ENCODE data around the gene CASKIN2.
A peak's percentile ranks its signal among the peaks of the same experiment; 100 is the strongest.
"Not testable (repeated sequence)": the region's sequence is repeated elsewhere in the genome, so short reads cannot be mapped to it uniquely, and the experiment has no call there.

CASKIN2 gene

DNA sequence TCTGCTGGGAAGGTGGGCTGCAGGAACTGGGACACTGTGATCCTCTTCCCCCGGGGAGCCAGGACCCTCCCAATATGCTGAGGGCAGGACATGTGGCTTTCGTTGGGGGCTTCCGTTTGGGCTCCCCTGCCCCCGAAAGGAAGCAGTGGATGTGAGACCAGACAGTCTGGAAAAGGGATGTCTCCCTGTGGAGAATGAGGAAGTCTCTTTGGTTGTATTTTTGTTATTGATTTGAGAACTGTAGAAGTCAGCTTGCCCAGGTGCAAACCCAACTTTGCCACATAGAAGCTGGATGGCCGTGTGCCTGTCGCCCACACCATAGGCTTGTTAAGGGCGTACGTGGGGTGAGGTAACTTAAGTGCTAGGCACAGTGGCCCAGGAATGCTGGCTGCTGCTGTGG, 28.9 kb upstream of the CASKIN2 start:
- DNase-seq, result no peak

- DNase-seq, result no peak
Observed at GRCh38 chr17:75542728-75543336, 27.5 kb upstream of the CASKIN2 start.

DNA sequence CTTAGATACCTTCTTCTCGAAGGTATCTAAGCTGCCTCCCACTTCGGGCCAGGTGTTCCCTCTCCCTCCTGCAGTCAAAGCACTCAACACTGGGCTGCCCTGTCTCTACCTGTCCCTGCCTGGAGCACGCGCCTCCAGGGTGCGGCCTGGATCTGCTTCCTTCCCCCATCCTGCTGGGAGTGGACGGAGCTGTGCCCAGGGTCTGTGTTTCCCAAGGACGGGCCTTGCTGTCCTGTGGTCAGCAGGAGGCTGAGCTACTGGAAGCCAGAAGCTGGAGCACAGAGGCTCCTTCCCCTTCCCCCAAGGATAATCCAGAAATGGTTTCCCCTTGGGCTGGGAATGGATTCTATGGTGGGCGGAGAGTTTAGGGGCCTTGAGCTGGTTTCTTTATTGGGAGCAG, 26.9 kb upstream of the CASKIN2 start:
- DNase-seq, result no peak

- DNase-seq, result no peak
Observed at GRCh38 chr17:75540923-75541503, 25.7 kb upstream of the CASKIN2 start.

DNA sequence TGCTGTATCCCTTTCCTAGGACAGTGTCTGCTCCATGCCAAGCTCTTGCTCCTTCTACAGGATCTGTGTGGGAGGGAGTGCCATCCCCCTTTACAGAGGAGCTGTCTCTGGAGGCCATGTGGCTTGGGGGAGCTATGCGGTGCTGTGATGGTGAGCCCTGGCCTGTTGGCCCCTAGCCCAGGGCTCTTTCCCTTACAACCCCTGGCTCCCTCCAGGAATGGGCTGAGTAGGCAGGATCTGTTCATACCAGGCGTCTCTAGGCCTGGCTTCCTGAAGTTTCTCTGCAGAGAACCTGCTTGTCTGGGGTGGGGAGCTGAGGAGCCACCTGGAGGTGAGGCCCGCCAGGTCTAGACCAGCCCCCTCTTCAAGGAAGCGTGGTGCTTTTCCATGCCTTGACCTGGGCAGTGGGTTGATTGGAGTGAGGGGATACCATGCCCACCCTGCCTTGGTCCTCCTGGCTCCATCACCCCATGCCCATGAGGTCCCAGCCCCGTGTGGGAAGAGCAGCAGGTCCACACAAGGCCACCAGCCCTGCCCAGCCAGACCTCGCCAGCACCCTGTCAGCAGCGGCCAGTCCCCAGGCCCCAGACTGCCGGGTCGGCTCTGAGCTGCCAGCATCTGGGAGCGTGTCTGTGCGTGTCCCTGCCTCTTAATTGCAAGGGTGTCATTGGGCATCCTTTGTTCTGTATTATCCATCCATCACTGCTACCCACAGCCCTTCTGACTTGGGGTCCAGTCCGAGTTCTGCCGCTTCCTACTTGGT, 24.8 kb upstream of the CASKIN2 start:
- no peak for DNase-seq

DNA sequence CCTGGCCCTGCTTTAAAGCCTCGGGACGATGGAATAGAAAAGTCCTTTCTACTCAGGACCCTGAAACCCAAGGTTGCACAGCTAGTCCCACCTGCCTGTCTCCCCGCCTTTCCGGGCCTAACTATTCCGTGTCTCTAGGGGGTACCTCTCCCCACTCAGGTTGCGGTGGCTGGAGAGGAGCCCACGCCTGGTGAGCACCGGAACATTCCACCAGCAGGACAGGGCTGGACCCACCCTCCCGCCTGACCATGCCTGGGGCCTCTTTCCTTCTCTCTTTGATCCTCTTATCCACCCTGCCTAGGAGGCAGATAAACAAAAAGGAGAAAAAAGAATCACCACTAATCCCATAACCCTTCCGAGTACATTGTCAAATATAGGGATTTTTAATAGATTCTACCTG, 21.0 kb upstream of the CASKIN2 start:
- no peak for DNase-seq

DNA sequence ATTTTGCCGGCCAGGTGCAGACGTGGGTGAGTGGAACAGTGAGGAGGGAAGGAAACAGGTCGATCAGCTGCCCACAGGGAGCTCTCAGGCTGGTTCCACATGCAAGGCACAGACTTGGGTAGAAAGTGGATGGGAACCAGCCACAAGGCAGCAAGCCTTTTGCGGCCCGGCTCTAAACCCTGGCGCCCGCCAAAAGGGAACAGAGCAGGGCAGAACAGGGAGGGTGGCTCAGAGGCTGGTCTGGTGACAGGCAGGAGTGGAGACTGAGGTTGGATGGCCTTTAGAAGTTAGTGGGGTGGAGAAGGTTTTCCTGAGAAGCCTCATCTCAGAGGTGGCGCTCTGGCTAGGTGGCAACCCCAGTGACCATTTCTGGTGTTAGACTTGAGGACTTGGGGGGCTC, 20.5 kb upstream of the CASKIN2 start:
- DNase-seq, result no peak

DNA sequence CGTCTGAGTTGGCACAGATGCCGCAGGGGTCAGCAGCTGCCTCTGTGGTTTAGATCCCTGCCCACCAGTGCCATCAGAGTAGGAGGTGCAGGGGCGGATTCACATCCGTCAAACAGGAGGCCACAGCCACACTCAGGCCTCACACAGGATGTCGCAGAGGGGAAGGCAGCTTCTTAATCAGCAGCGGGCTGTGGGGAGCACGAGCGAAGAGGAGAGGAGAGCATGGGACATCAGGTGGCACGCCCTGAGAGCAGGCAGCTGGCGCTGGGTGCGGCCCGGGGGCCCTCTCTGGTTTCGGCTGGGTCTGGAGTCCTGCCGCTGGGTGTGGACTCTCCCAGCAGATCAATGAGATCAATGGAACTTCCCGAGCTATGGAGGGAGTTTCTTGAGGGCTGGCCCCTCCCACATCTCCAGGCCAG, 19.8 kb upstream of the CASKIN2 start:
- DNase-seq, result no peak

DNA sequence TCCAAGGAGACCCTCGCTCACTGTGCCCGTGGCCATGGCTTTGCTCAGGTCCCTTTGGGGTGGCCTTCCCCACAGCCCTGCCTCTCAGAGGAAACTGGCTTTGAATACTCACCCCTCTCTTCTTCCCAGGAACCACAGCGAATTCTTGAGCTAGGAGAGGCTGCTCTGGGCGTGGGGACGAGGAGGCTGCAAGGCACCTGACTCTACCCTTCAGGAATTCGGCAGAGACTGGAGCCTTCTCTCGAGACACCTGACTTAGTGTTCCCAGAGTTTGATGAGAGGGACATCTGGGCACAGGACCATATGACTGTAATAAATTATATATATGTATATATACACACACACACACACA, 16.4 kb upstream of the CASKIN2 start:
- no peak for DNase-seq

DNA sequence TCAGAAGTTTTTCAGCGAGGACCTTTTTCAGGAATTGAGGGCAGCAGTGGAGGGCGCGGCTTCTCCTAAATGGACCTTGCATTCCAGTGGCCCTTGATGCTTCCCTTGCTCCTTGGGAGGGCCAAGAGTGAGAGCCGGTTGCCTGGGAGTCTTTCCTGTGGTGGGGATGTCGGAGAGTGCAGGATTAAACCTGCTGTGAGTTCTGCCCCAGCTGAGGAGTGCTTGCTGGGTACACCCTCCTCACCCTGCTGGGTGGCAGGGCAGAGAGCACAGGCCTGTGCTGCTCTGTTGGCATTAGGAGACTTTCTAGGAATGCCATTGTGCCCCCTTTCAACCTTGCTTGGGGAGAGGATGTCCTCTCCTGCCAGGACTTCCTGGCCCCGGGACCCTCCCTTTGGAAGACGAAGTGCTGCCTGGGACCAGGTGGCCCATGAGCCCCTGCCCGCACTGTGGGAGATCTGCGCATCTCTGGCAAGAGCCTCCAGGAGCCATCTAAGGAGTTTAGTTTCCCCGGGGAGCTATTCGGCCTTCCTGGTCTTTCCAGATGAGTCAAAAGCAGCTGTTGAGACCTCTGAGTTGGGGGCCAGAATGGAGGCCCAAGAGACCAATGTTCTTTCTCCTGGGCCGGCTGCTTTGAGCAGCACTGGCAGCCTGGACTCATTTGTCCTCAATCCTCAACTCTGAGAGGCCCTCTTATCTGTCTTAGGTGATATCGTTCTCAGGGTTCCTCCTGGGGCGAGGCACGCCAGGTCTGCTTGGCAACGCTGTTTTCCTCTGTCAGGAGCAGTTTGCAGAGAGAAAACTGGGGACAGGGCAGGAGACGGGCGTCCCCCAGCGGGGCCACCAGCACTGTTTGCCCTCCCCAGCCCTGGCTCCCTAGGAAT, 15.7 kb upstream of the CASKIN2 start:
- no peak for DNase-seq

- no peak for DNase-seq
Observed at GRCh38 chr17:75526555-75527270, 11.4 kb upstream of the CASKIN2 start.

GRCh38 chr17:75525806-75526554, 10.6 kb upstream of the CASKIN2 start:
- DNase-seq, result no peak

DNA sequence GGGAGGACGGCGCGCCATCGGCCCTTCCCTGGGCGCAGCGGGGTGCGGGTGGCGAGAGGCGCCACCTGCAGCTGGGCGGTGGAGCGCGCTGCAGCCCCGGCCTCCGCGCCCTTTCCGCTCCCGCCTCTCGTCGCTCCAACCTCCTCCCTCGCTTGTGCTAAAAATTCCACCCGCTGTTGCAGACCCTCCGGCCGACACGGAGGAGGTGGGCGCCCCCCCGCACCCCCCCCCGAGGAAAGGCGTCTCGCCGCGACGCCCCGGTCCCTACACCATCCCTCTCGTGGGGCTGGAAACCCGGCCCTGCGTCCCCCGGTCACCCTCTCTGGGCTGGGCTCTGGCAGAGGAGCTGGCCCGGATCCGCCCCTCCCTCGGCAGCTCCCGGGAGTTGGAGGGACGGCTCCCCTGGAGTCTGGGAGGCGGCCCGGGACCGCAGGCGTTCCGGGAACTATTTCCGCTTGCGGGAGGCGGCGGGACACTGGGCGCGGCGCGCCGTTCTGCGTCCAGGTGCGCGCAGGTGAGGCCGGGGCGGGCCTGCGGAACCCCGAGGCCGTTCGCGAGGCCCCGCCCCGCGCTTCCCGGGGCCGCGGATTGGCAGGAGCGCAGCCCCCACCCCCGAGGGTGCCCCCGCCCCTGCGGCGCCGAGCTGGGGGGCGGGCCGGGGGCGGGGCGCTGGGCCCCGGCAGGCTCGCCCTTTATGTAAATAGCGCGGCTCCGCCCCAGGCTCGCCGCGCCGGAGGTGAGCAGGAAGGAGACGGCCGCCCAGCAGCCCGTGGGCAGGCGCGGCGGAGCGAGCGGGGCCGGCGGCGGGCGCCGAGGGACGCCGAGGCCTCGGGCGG, 9.9 kb upstream of the CASKIN2 start, which contains the start of gene LLGL2:
Gene LLGL2, plus strand, starts transcription at position 728 of the 836 bp plus-strand sequence. CDS start 17,730 bp downstream, outside the sequence.
- DNase-seq, result peak; percentile 71

DNA sequence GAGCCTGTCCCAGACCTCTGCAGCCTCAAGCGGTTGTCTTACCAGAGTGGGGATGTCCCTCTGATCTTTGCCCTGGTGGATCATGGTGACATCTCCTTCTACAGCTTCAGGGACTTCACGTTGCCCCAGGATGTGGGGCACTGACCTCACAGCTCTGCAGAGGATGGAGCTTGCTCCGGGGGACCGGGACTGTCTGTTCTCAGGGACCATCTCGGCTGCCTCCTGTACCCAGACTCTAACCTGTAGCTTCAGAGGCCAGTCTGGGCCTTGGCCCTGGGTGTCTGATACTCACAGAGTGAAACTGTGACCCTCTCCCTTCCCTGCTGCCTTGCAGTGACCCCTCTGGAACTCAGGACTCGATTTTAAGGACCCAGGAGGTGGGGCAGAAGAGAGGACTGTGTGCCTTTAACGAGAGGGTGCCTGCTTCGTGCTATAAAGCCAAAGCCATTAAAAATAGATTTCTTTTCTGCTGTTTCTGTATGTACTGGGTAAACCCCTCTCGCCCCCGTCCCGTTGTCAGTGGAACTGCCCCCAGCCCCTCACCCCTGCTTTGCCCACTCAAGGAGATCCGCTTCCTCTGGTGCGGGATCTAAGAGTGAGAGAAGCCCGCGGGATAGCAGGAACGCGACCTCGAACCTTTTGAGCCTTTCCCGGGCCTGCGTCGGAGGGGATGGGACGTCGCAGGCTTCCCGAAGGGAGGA, 9.1 kb upstream of the CASKIN2 start:
- no peak for DNase-seq

- DNase-seq, result no peak
Observed at GRCh38 chr17:75523647-75524046, 8.3 kb upstream of the CASKIN2 start.

- DNase-seq, result no peak
Observed at GRCh38 chr17:75521951-75522727, 6.8 kb upstream of the CASKIN2 start.

GRCh38 chr17:75521290-75521689, 6.0 kb upstream of the CASKIN2 start:
- no peak for DNase-seq

DNA sequence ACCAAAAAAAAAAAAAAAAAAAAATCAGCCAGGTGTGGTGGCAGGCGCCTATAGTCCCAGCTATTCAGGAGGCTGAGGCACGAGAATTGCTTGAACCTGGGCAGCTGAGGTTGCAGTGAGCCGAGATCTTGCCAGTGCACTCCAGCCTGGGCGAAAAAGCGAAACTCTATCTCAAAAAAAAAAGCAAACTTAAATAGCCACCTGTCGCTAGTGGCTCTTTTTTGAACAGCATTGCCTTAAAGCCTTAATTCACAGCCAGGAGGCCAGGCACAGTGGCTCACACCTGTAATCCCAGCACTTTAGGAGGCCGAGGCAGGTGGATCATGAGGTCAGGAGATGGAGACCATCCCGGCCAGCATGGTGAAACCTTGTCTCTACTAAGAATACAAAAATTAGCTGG, 5.1 kb upstream of the CASKIN2 start:
- not testable (repeated sequence) for DNase-seq

DNA sequence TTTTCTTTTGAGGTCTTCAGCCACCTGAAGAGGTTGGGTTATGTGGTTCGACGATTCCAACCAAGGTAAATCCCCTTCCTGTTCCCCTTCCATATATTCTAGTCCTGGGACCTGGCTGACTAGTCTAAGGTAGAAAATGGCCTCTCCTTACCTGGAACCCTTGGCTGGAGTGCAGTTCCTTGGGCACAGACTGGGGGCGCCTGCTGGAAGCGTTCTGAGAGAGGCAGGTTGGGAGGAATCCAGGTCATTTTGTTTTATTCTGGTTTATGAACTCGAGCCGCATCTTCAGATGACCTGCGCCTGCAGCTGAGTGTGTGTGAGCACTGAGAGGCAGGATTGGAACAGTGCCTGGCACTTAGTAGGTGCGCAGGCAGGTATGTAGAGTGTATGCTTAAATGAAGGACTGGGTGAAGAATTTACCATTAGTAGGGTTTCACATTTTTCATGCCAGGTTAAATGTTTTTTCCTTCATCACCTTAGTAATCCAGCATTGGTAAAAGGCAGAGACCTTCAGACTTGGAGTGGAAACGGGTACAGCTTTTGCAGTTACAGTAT, 3.7 kb upstream of the CASKIN2 start:
- DNase-seq, result no peak
